MM.1S (cell line): Measurements from ENCODE around the gene C2CD2L.

Experiments used
- CTCF ChIP-seq: fragments of 300-600 bp; sonication (generic); IDR thresholded peaks from 2 replicates; pipeline ENCODE4 v1.5.1; 2016; ENCODE audit warnings: antibody characterized with exemption, low read length, mixed read lengths
- EZH2 ChIP-seq: fragments of 300-600 bp; sonication (generic); optimal IDR thresholded peaks from 2 replicates; pipeline ENCODE3; 2017; ENCODE audit warnings: low read depth, mild to moderate bottlenecking, antibody characterized with exemption, low read length, mixed read lengths

- TF ChIP-seq CTCF (no peak), EZH2 (no peak)
These were observed 9.1 kb downstream of the C2CD2L start for GRCh38 chr11:119116235-119116594.
